T-helper 9 cell (primary cell): ENCODE results near the gene CHCT1.
"Not testable (repeated sequence)": the region's sequence is repeated elsewhere in the genome, so short reads cannot be mapped to it uniquely, and the experiment has no call there.

Experiments used
- DNase-seq: peaks from one replicate; pipeline ENCODE4 v3.0.0-alpha.2; 2020
- total RNA-seq, 2 donors: gene quantifications; one replicate each; lab custom pipeline; 2026; lab: John Stamatoyannopoulos, UW

The CHCT1 gene
- total RNA-seq = 0.14 to 0.24 reads per million in 2 donors

- no peak for DNase-seq
Observed at GRCh38 chr17:60422162-60422665, at the start of gene CHCT1. TSS of gene CHCT1 (plus strand) at chr17:60422489. CDS start at chr17:60422593, 104 bp downstream.

GRCh38 chr17:60372790-60373483, 49.4 kb upstream of the CHCT1 start:
- DNase-seq = no peak

GRCh38 chr17:60378187-60378586, 44.1 kb upstream of the CHCT1 start:
- DNase-seq = not testable (repeated sequence)

GRCh38 chr17:60379461-60379860, 42.8 kb upstream of the CHCT1 start:
- not testable (repeated sequence) for DNase-seq

- DNase-seq = no peak
Observed at GRCh38 chr17:60381958-60382357, 40.3 kb upstream of the CHCT1 start.

GRCh38 chr17:60383379-60383778, 38.9 kb upstream of the CHCT1 start:
- DNase-seq = no peak

- DNase-seq = not testable (repeated sequence)
Observed at GRCh38 chr17:60384921-60385320, 37.4 kb upstream of the CHCT1 start.

- DNase-seq = no peak
Observed at GRCh38 chr17:60386147-60387058, 35.9 kb upstream of the CHCT1 start.

GRCh38 chr17:60387666-60388065, 34.6 kb upstream of the CHCT1 start:
- DNase-seq = no peak

- DNase-seq = no peak
Observed at GRCh38 chr17:60388742-60389141, 33.5 kb upstream of the CHCT1 start.

GRCh38 chr17:60390186-60390585, 32.1 kb upstream of the CHCT1 start:
- no peak for DNase-seq

GRCh38 chr17:60390925-60391470, 31.3 kb upstream of the CHCT1 start:
- peak; percentile 6 for DNase-seq

GRCh38 chr17:60391471-60392041, 30.7 kb upstream of the CHCT1 start:
- no peak for DNase-seq

- peak; percentile 98 for DNase-seq
Observed at GRCh38 chr17:60392042-60392844, 30.0 kb upstream of the CHCT1 start, which contains the start of gene USP32. TSS of gene USP32 (minus strand) at chr17:60392133. CDS start at chr17:60391939, 194 bp downstream.

- no peak for DNase-seq
Observed at GRCh38 chr17:60392845-60393702, 29.2 kb upstream of the CHCT1 start.

- DNase-seq = no peak
Observed at GRCh38 chr17:60393840-60394723, 28.2 kb upstream of the CHCT1 start.

GRCh38 chr17:60395508-60396065, 26.7 kb upstream of the CHCT1 start:
- no peak for DNase-seq

- DNase-seq = no peak
Observed at GRCh38 chr17:60396412-60396811, 25.9 kb upstream of the CHCT1 start.

GRCh38 chr17:60398227-60398959, 23.9 kb upstream of the CHCT1 start:
- no peak for DNase-seq
